ENCODE results near the gene HSPBP1. TPM values are rescaled to one million over a fixed set of nuclear protein-coding genes. Genes with fewer than 3 reads are reported as not detected.

HSPBP1 gene
- total RNA-seq, 1 experiment from 2014 or later, result 83.4 TPM

DNA sequence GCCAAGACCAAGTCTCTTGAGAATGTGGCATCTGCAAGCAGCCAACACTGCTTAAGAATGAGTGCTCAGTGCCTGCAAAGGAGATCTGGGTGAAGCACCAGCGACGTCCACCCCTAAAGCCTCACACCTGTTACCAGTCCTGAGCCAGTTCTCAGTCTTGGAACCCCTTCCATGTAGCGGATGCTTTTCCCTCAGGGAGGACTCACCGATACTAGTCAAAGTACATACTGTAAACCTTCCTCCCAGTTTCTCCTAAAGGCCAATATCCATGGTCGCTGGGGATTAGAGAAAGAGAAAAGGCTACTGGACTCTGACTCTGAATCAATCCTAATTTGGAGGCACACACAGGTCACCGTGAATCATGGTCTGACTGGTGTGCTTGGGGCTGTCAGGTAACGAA, 66.4 kb downstream of the HSPBP1 start:
- Histone ChIP-seq H3K36me3 (ENCODE audit: insufficient read depth, low read length, poor library complexity, severe bottlenecking) (no peaks in the 10 kb centered on the region), H3K27ac (ENCODE audit: low read depth, low read length, poor library complexity, severe bottlenecking) (no peak overlapping the region), H3K4me1 (ENCODE audit: insufficient read depth, low read length, poor library complexity, severe bottlenecking) (peaks cover 3% of the 10 kb centered on the region), H3K27me3 (replicated peaks; ENCODE audit: insufficient read depth, low read depth, low read length, poor library complexity) (no peaks in the 10 kb centered on the region), H3K4me3 (ENCODE audit: low read depth, low read length, poor library complexity, severe bottlenecking) (no peak overlapping the region), H3K9me3 (ENCODE audit: low read depth, low read length, poor library complexity, severe bottlenecking) (no peaks in the 10 kb centered on the region)
- no peak for DNase-seq (ENCODE audit: low spot score)
- BruUV-seq (replicated peaks), result no TSS peak
- intact Hi-C loops (cut with micrococcal nuclease; ENCODE audit: unreplicated experiment), result no loop called here
- no peak for TF ChIP-seq CTCF (conservative IDR thresholded peaks at IDR 0.05; ENCODE audit: low read depth, low read length)
- CTCF ChIA-PET, result no interaction called here
- POLR2A ChIA-PET (ENCODE audit: low non-redundant PET), result no interaction called here

GRCh38 chr19:55212447-55212846, 67.5 kb downstream of the HSPBP1 start:
- Histone ChIP-seq H3K27ac (ENCODE audit: low read depth, low read length, poor library complexity, severe bottlenecking) (no peak overlapping the region), H3K4me1 (ENCODE audit: insufficient read depth, low read length, poor library complexity, severe bottlenecking) (peaks cover 3% of the 10 kb centered on the region), H3K36me3 (ENCODE audit: insufficient read depth, low read length, poor library complexity, severe bottlenecking) (no peaks in the 10 kb centered on the region), H3K27me3 (replicated peaks; ENCODE audit: insufficient read depth, low read depth, low read length, poor library complexity) (no peaks in the 10 kb centered on the region), H3K4me3 (ENCODE audit: low read depth, low read length, poor library complexity, severe bottlenecking) (no peak overlapping the region), H3K9me3 (ENCODE audit: low read depth, low read length, poor library complexity, severe bottlenecking) (no peaks in the 10 kb centered on the region)
- TF ChIP-seq EZH2 (IDR thresholded peaks at IDR 0.05; ENCODE audit: borderline replicate concordance, low read depth, low read length, poor library complexity, severe bottlenecking) (no peak), CTCF (conservative IDR thresholded peaks at IDR 0.05; ENCODE audit: low read depth, low read length) (peak; percentile 48)
- DNase-seq (ENCODE audit: low spot score), result peak; percentile 53
- intact Hi-C loops (cut with micrococcal nuclease; ENCODE audit: unreplicated experiment), result no loop called here
- BruUV-seq (replicated peaks), result no TSS peak
- ChIA-PET POLR2A (ENCODE audit: low non-redundant PET) (no interaction called here), CTCF (no interaction called here)

Small RNA genes lying within 50 kb of the gene (microRNA-seq; reads per million reads assigned to microRNA genes)
- gene MIR6802 (3.0 reads per million, percentile 6 among the genes with 10 or more reads in this experiment), gene MIR6803 (5.9 reads per million, percentile 19 among the genes with 10 or more reads in this experiment), gene MIR6804 (8.1 reads per million, percentile 24 among the genes with 10 or more reads in this experiment)

Other genes starting within 250 kb of the HSPBP1 start
- 0.22 TPM in 1 of 2 replicates, not detected in the other for gene GP6, start 241.8 kb downstream of the HSPBP1 start, total RNA-seq (2021)
- 19.0 and 24.4 TPM in 2 replicates for gene RDH13, start 217.0 kb downstream of the HSPBP1 start, total RNA-seq (2021)
- gene EPS8L1, start 204.2 kb downstream of the HSPBP1 start, total RNA-seq (2021), result 7.7 and 10.2 TPM in 2 replicates
- gene PPP1R12C, start 162.5 kb downstream of the HSPBP1 start, total RNA-seq (2021), result 85.7 and 94.6 TPM in 2 replicates
- gene TNNT1, start 130.9 kb downstream of the HSPBP1 start, total RNA-seq (2021), result 37.6 and 54.3 TPM in 2 replicates
- gene TNNI3, start 122.4 kb downstream of the HSPBP1 start, total RNA-seq (2021), result 12.8 and 16.5 TPM in 2 replicates
- gene DNAAF3, start 113.5 kb downstream of the HSPBP1 start, total RNA-seq (2021), result 4.2 and 9.1 TPM in 2 replicates
- 0.28 TPM in 1 of 2 replicates, not detected in the other for gene SYT5, start 99.8 kb downstream of the HSPBP1 start, total RNA-seq (2021)
- 0.17 and 0.55 TPM in 2 replicates for gene PTPRH, start 70.6 kb downstream of the HSPBP1 start, total RNA-seq (2021)
- 4.8 and 6.1 TPM in 2 replicates for gene TMEM86B, start 51.3 kb downstream of the HSPBP1 start, total RNA-seq (2021)
- gene PPP6R1, start 21.1 kb downstream of the HSPBP1 start, total RNA-seq (2021), result 103 and 108 TPM in 2 replicates
- 30.5 and 36.8 TPM in 2 replicates for gene BRSK1, start 3.9 kb upstream of the HSPBP1 start, total RNA-seq (2021)
- not detected in 2 replicates for gene TMEM150B, start 45.2 kb upstream of the HSPBP1 start, total RNA-seq (2021)
- 19.7 and 24.1 TPM in 2 replicates for gene KMT5C, start 59.8 kb upstream of the HSPBP1 start, total RNA-seq (2021)
- 0.48 TPM in 1 of 2 replicates, not detected in the other for gene COX6B2, start 74.6 kb upstream of the HSPBP1 start, total RNA-seq (2021)
- not detected in 2 replicates for gene GARIN5B, start 83.2 kb upstream of the HSPBP1 start, total RNA-seq (2021)
- 0.42 and 0.47 TPM in 2 replicates for gene IL11, start 90.4 kb upstream of the HSPBP1 start, total RNA-seq (2021)
- not detected in 2 replicates for gene TMEM190, start 96.7 kb upstream of the HSPBP1 start, total RNA-seq (2021)
- gene TMEM238, start 104.2 kb upstream of the HSPBP1 start, total RNA-seq (2021), result 0.42 and 0.69 TPM in 2 replicates
- 1,355 and 1,380 TPM in 2 replicates for gene RPL28, start 105.8 kb upstream of the HSPBP1 start, total RNA-seq (2021)
- 509 and 587 TPM in 2 replicates for gene UBE2S, start 127.7 kb upstream of the HSPBP1 start, total RNA-seq (2021)
- 0.21 and 0.26 TPM in 2 replicates for gene SHISA7, start 163.2 kb upstream of the HSPBP1 start, total RNA-seq (2021)
- gene ISOC2, start 181.5 kb upstream of the HSPBP1 start, total RNA-seq (2021), result 33.2 and 40.6 TPM in 2 replicates
- gene C19orf85, start 184.6 kb upstream of the HSPBP1 start, total RNA-seq (2021), result not detected in 2 replicates
- 11.9 and 16.7 TPM in 2 replicates for gene ZNF628, start 196.5 kb upstream of the HSPBP1 start, total RNA-seq (2021)
- gene NAT14, start 205.1 kb upstream of the HSPBP1 start, total RNA-seq (2021), result 55.1 and 66.0 TPM in 2 replicates
- 1.4 and 2.2 TPM in 2 replicates for gene SSC5D, start 208.3 kb upstream of the HSPBP1 start, total RNA-seq (2021)

Data from A673 (cell line).